Measurements from ENCODE around the gene PROB1.

- TF ChIP-seq, protein P1, sequence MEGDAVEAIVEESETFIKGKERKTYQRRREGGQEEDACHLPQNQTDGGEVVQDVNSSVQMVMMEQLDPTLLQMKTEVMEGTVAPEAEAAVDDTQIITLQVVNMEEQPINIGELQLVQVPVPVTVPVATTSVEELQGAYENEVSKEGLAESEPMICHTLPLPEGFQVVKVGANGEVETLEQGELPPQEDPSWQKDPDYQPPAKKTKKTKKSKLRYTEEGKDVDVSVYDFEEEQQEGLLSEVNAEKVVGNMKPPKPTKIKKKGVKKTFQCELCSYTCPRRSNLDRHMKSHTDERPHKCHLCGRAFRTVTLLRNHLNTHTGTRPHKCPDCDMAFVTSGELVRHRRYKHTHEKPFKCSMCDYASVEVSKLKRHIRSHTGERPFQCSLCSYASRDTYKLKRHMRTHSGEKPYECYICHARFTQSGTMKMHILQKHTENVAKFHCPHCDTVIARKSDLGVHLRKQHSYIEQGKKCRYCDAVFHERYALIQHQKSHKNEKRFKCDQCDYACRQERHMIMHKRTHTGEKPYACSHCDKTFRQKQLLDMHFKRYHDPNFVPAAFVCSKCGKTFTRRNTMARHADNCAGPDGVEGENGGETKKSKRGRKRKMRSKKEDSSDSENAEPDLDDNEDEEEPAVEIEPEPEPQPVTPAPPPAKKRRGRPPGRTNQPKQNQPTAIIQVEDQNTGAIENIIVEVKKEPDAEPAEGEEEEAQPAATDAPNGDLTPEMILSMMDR (IDR thresholded peaks at IDR 0.05), result no peak
- no peak for TF ChIP-seq POLR2A (IDR thresholded peaks at IDR 0.05)
Measured at GRCh38 chr5:139364466-139364865, 30.4 kb downstream of the PROB1 start.

Measured in lower leg skin (tissue), 3 donors.